ENCODE results near the gene FYB1.
A peak's percentile ranks its signal among the peaks of the same experiment; 100 is the strongest.

Gene FYB1

GRCh38 chr5:39164016-39164415, 55.3 kb downstream of the FYB1 start:
- Mint-ChIP-seq H3K4me3 (no peak overlapping the region), H3K27ac (peak overlapping the region; percentile 25), H3K9me3 (peaks cover 8% of the 10 kb centered on the region), H3K27me3 (no peaks in the 10 kb centered on the region), H3K36me3 (ENCODE audit: low read depth) (peaks cover 18% of the 10 kb centered on the region), H3K4me1 (ENCODE audit: low read depth) (peaks cover 52% of the 10 kb centered on the region)
- intact Hi-C loops (cut with micrococcal nuclease), result no loop called here

- no peaks in the 10 kb centered on the region for H3K27me3 Mint-ChIP-seq
- intact Hi-C loops (cut with micrococcal nuclease), result no loop called here
- H3K4me3 Mint-ChIP-seq, result no peak overlapping the region
- H3K4me1 Mint-ChIP-seq (ENCODE audit: low read depth), result peaks cover 58% of the 10 kb centered on the region
- peaks cover 8% of the 10 kb centered on the region for H3K9me3 Mint-ChIP-seq
- no peak overlapping the region for H3K27ac Mint-ChIP-seq
- peaks cover 24% of the 10 kb centered on the region for H3K36me3 Mint-ChIP-seq (ENCODE audit: low read depth)
Measured at GRCh38 chr5:39161578-39161977, 57.8 kb downstream of the FYB1 start.

- H3K27ac Mint-ChIP-seq, result peak overlapping the region; percentile 53
- no peaks in the 10 kb centered on the region for H3K27me3 Mint-ChIP-seq
- peaks cover 8% of the 10 kb centered on the region for H3K9me3 Mint-ChIP-seq
- peaks cover 19% of the 10 kb centered on the region for H3K36me3 Mint-ChIP-seq (ENCODE audit: low read depth)
- H3K4me1 Mint-ChIP-seq (ENCODE audit: low read depth), result peaks cover 65% of the 10 kb centered on the region
- H3K4me3 Mint-ChIP-seq, result no peak overlapping the region
- intact Hi-C loops (cut with micrococcal nuclease), result no loop called here
Measured at GRCh38 chr5:39160576-39161213, 58.7 kb downstream of the FYB1 start.

GRCh38 chr5:39159811-39160490, 59.4 kb downstream of the FYB1 start:
- intact Hi-C loops (cut with micrococcal nuclease), result loop anchor here (5.0 kb wide), 1 partner anchor 37 kb away; no protein-coding TSS in a partner anchor
- Mint-ChIP-seq H3K9me3 (peaks cover 8% of the 10 kb centered on the region), H3K27me3 (no peaks in the 10 kb centered on the region), H3K36me3 (ENCODE audit: low read depth) (peaks cover 18% of the 10 kb centered on the region), H3K4me3 (no peak overlapping the region), H3K27ac (peak overlapping the region; percentile 53), H3K4me1 (ENCODE audit: low read depth) (peaks cover 62% of the 10 kb centered on the region)

GRCh38 chr5:39158786-39159185, 60.6 kb downstream of the FYB1 start:
- H3K27ac Mint-ChIP-seq, result peak overlapping the region; percentile 87
- H3K4me1 Mint-ChIP-seq (ENCODE audit: low read depth), result peaks cover 52% of the 10 kb centered on the region
- H3K36me3 Mint-ChIP-seq (ENCODE audit: low read depth), result peaks cover 26% of the 10 kb centered on the region
- no peaks in the 10 kb centered on the region for H3K27me3 Mint-ChIP-seq
- H3K4me3 Mint-ChIP-seq, result no peak overlapping the region
- H3K9me3 Mint-ChIP-seq, result peaks cover 8% of the 10 kb centered on the region
- intact Hi-C loops (cut with micrococcal nuclease), result loop anchor here (5.0 kb wide), 1 partner anchor 39 kb away; no protein-coding TSS in a partner anchor

GRCh38 chr5:39158127-39158593, 61.2 kb downstream of the FYB1 start:
- no peaks in the 10 kb centered on the region for H3K27me3 Mint-ChIP-seq
- peaks cover 54% of the 10 kb centered on the region for H3K4me1 Mint-ChIP-seq (ENCODE audit: low read depth)
- H3K9me3 Mint-ChIP-seq, result peaks cover 8% of the 10 kb centered on the region
- peaks cover 31% of the 10 kb centered on the region for H3K36me3 Mint-ChIP-seq (ENCODE audit: low read depth)
- intact Hi-C loops (cut with micrococcal nuclease), result loop anchor here (5.0 kb wide), 1 partner anchor 39 kb away; no protein-coding TSS in a partner anchor
- H3K4me3 Mint-ChIP-seq, result peak overlapping the region; percentile 9
- peak overlapping the region; percentile 87 for H3K27ac Mint-ChIP-seq

GRCh38 chr5:39157701-39158100, 61.7 kb downstream of the FYB1 start:
- Mint-ChIP-seq H3K27me3 (no peaks in the 10 kb centered on the region), H3K4me1 (ENCODE audit: low read depth) (peaks cover 58% of the 10 kb centered on the region), H3K27ac (peak overlapping the region; percentile 87), H3K36me3 (ENCODE audit: low read depth) (peaks cover 36% of the 10 kb centered on the region), H3K9me3 (peaks cover 8% of the 10 kb centered on the region), H3K4me3 (no peak overlapping the region)
- intact Hi-C loops (cut with micrococcal nuclease), result loop anchor here (5.0 kb wide), 1 partner anchor 40 kb away; no protein-coding TSS in a partner anchor

GRCh38 chr5:39156082-39156481, 63.3 kb downstream of the FYB1 start:
- intact Hi-C loops (cut with micrococcal nuclease), result loop anchor here (5.0 kb wide), 1 partner anchor 41 kb away; no protein-coding TSS in a partner anchor
- Mint-ChIP-seq H3K36me3 (ENCODE audit: low read depth) (peaks cover 48% of the 10 kb centered on the region), H3K4me3 (no peak overlapping the region)

GRCh38 chr5:39151745-39152144, 67.6 kb downstream of the FYB1 start:
- Mint-ChIP-seq H3K36me3 (ENCODE audit: low read depth) (peaks cover 54% of the 10 kb centered on the region), H3K4me3 (no peak overlapping the region), H3K27ac (no peak overlapping the region), H3K27me3 (no peaks in the 10 kb centered on the region), H3K9me3 (no peaks in the 10 kb centered on the region), H3K4me1 (ENCODE audit: low read depth) (peaks cover 67% of the 10 kb centered on the region)
- intact Hi-C loops (cut with micrococcal nuclease), result no loop called here

More at GRCh38 chr5:39156082-39156481, 63.3 kb downstream of the FYB1 start:
- Mint-ChIP-seq H3K4me1 (ENCODE audit: low read depth) (peaks cover 74% of the 10 kb centered on the region), H3K9me3 (peaks cover 8% of the 10 kb centered on the region), H3K27me3 (no peaks in the 10 kb centered on the region), H3K27ac (peak overlapping the region; percentile 44)

GRCh38 chr5:39149966-39150365, 69.4 kb downstream of the FYB1 start:
- Mint-ChIP-seq H3K27ac (peak overlapping the region; percentile 7), H3K9me3 (no peaks in the 10 kb centered on the region), H3K4me3 (no peak overlapping the region), H3K4me1 (ENCODE audit: low read depth) (peaks cover 61% of the 10 kb centered on the region), H3K36me3 (ENCODE audit: low read depth) (peaks cover 50% of the 10 kb centered on the region), H3K27me3 (no peaks in the 10 kb centered on the region)
- intact Hi-C loops (cut with micrococcal nuclease), result loop anchor here (5.0 to 10.0 kb wide), 4 partner anchors 42 to 415 kb away; no protein-coding TSS in a partner anchor

GRCh38 chr5:39148983-39149534, 70.3 kb downstream of the FYB1 start:
- peak overlapping the region; percentile 7 for H3K27ac Mint-ChIP-seq

GRCh38 chr5:39146831-39147540, 72.4 kb downstream of the FYB1 start:
- H3K9me3 Mint-ChIP-seq, result no peaks in the 10 kb centered on the region
- no peak overlapping the region for H3K27ac Mint-ChIP-seq
- no peak overlapping the region for H3K4me3 Mint-ChIP-seq
- H3K4me1 Mint-ChIP-seq (ENCODE audit: low read depth), result peaks cover 45% of the 10 kb centered on the region
- intact Hi-C loops (cut with micrococcal nuclease), result loop anchor here (5.0 to 10.0 kb wide), 4 partner anchors 45 to 418 kb away; no protein-coding TSS in a partner anchor
- peaks cover 34% of the 10 kb centered on the region for H3K36me3 Mint-ChIP-seq (ENCODE audit: low read depth)
- no peaks in the 10 kb centered on the region for H3K27me3 Mint-ChIP-seq

More at GRCh38 chr5:39148983-39149534, 70.3 kb downstream of the FYB1 start:
- Mint-ChIP-seq H3K27me3 (no peaks in the 10 kb centered on the region), H3K4me1 (ENCODE audit: low read depth) (peaks cover 60% of the 10 kb centered on the region), H3K4me3 (no peak overlapping the region), H3K9me3 (no peaks in the 10 kb centered on the region), H3K36me3 (ENCODE audit: low read depth) (peaks cover 51% of the 10 kb centered on the region)
- intact Hi-C loops (cut with micrococcal nuclease), result loop anchor here (5.0 to 10.0 kb wide), 4 partner anchors 43 to 416 kb away; no protein-coding TSS in a partner anchor

GRCh38 chr5:39143151-39143860, 76.1 kb downstream of the FYB1 start:
- Mint-ChIP-seq H3K4me3 (no peak overlapping the region), H3K4me1 (ENCODE audit: low read depth) (peaks cover 11% of the 10 kb centered on the region), H3K27ac (no peak overlapping the region), H3K27me3 (no peaks in the 10 kb centered on the region), H3K36me3 (ENCODE audit: low read depth) (peaks cover 26% of the 10 kb centered on the region), H3K9me3 (no peaks in the 10 kb centered on the region)
- intact Hi-C loops (cut with micrococcal nuclease), result loop anchor here (10.0 kb wide), 1 partner anchor 421 kb away; no protein-coding TSS in a partner anchor

Data from dendritic cell treated with granulocyte-macrophage colony-stimulating factor and Interleukin-4, amounts not matched to agents 40 ng/mL and 50 ng/mL, for 4 days (primary cell).